Lower lobe of right lung (tissue), 2 donors: Measurements from ENCODE around the gene MN1. TPM values are rescaled to one million over a fixed set of nuclear protein-coding genes. Genes with fewer than 3 reads are reported as not detected.
A peak's percentile ranks its signal among the peaks of the same experiment; 100 is the strongest.

Experiments used
- ATAC-seq, 2 donors: fragments of 200-7000 bp; cut with Tn5 transposase; one replicate each; pipeline ENCODE4 v1.9.1; 2020 to 2022; ENCODE audit warnings: mild to moderate bottlenecking in 2 of 2, moderate library complexity in 2 of 2
- DNase-seq: peaks from one replicate; pipeline ENCODE4 v3.0.0-alpha.2; 2020
- H3K27ac ChIP-seq: fragments of 200-600 bp; one replicate; pipeline ENCODE4 v1.8.0; 2022
- H3K27me3 ChIP-seq: fragments of 200-600 bp; one replicate; pipeline ENCODE4 v1.8.0; 2022; ENCODE audit warnings: low read depth
- H3K36me3 ChIP-seq: fragments of 200-600 bp; one replicate; pipeline ENCODE4 v1.8.0; 2022; ENCODE audit warnings: mild to moderate bottlenecking
- H3K4me1 ChIP-seq: fragments of 200-600 bp; one replicate; pipeline ENCODE4 v1.8.0; 2022
- H3K4me3 ChIP-seq: fragments of 200-600 bp; one replicate; pipeline ENCODE4 v1.8.0; 2022; ENCODE audit warnings: mild to moderate bottlenecking
- H3K9me3 ChIP-seq: fragments of 200-600 bp; one replicate; pipeline ENCODE4 v1.8.0; 2022
- intact Hi-C: fragments of 100-400 bp; cut with DNase I; formaldehyde crosslinking; loops from one replicate; pipeline ENCODE4 v1.11.0; 2022
- total RNA-seq: library from RNA; stranded (reverse); fragmentation: NEBNext Ultra II Directional; extraction: Animal tissue kit (Norgen Biotek cat#: 25700); gene quantifications from one replicate; pipeline ENCODE4 v1.2.1, GENCODE V29; 2021
- TF ChIP-seq, protein P1 (sequence below): fragments of 200-600 bp; IDR thresholded peaks from one replicate; pipeline ENCODE4 v1.8.0; 2022; ENCODE audit warnings: antibody characterized with exemption, mild to moderate bottlenecking
- donor health status: DM: no; HTN: yes; CAD: no; lungs with severe emphysema.

The MN1 gene
- total RNA-seq, 1 donor from 2014 or later, result 6.5 TPM

GRCh38 chr22:27754247-27754887 lies 47.2 kb downstream of the MN1 start:
- Histone ChIP-seq H3K27me3 (no peaks in the 10 kb centered on the region), H3K4me1 (peaks cover 3% of the 10 kb centered on the region), H3K4me3 (no peak overlapping the region), H3K36me3 (no peaks in the 10 kb centered on the region), H3K9me3 (no peaks in the 10 kb centered on the region), H3K27ac (no peak overlapping the region)
- ATAC-seq, result no peak
- DNase-seq, result peak; percentile 46
- intact Hi-C loops, result no loop called here
- TF ChIP-seq, protein P1, sequence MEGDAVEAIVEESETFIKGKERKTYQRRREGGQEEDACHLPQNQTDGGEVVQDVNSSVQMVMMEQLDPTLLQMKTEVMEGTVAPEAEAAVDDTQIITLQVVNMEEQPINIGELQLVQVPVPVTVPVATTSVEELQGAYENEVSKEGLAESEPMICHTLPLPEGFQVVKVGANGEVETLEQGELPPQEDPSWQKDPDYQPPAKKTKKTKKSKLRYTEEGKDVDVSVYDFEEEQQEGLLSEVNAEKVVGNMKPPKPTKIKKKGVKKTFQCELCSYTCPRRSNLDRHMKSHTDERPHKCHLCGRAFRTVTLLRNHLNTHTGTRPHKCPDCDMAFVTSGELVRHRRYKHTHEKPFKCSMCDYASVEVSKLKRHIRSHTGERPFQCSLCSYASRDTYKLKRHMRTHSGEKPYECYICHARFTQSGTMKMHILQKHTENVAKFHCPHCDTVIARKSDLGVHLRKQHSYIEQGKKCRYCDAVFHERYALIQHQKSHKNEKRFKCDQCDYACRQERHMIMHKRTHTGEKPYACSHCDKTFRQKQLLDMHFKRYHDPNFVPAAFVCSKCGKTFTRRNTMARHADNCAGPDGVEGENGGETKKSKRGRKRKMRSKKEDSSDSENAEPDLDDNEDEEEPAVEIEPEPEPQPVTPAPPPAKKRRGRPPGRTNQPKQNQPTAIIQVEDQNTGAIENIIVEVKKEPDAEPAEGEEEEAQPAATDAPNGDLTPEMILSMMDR, result no peak

DNA sequence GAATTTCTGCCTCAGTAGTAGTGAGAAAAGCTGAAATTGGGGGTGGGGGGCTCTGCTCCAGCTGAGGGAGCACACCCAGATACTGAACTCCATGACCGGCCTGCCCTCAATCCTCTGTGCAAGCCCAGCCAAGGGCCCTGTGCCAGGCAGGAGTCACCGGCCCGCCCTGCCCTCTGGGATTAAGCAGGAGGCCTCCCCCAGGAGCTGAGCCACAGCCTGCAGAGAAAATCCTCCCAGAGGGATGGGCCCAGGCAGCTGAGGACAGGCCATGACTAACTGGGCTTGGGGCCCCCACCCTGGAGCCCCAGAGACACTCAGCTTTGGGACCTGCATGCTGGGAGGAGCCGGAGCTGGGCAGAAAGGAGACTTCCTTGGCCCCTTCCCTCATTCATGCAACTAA lies 48.8 kb downstream of the MN1 start:
- Histone ChIP-seq H3K27me3 (no peaks in the 10 kb centered on the region), H3K4me1 (peaks cover 9% of the 10 kb centered on the region), H3K9me3 (no peaks in the 10 kb centered on the region), H3K27ac (no peak overlapping the region), H3K36me3 (no peaks in the 10 kb centered on the region), H3K4me3 (no peak overlapping the region)
- intact Hi-C loops, result no loop called here
- no peak for ATAC-seq
- peak; percentile 34 for DNase-seq
- TF ChIP-seq, protein P1, result no peak

GRCh38 chr22:27752141-27752540 lies 49.4 kb downstream of the MN1 start:
- H3K27me3 ChIP-seq, result peaks cover 5% of the 10 kb centered on the region
- TF ChIP-seq, protein P1, result no peak
- peak; percentile 4 for DNase-seq

GRCh38 chr22:27751277-27752070 lies 50.1 kb downstream of the MN1 start:
- DNase-seq, result peak; percentile 3

More at GRCh38 chr22:27752141-27752540, 49.4 kb downstream of the MN1 start:
- no peaks in the 10 kb centered on the region for H3K36me3 ChIP-seq
- no peaks in the 10 kb centered on the region for H3K9me3 ChIP-seq
- H3K27ac ChIP-seq, result no peak overlapping the region
- peaks cover 9% of the 10 kb centered on the region for H3K4me1 ChIP-seq
- ATAC-seq, result no peak
- no peak overlapping the region for H3K4me3 ChIP-seq
- intact Hi-C loops, result no loop called here

DNA sequence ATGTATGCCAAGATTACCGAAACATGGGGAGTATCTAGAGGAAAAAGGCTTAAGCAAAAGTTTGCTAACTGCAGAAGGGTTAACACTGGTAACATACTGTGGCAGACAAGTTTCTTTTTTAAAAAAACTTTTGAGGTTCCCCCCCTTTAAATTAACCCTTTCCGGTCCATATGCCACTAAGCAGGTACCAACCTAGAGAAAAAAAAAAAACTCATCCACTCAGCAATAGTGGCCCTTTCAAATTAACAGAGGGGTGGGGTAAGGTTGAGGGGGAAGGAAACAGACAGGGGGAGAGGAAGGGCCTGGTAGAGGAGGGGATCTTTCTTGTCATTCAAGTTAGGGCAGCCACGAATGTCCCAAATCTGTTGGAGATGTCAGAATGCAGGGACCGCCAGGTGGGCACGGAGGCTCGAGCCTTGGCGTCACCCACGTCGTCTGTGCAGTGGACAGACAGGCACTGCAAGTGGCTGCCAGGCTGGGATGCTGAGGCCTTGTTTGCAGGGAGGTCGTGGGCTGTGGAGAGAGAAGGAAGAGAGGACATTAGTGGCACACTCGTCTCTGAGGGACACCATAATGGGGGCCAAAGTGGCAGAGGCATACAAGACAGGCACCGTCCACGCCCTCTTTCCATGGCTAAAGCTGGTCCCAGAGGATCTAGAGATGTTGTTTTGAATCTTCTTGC lies 50.8 kb downstream of the MN1 start:
- DNase-seq (peak; percentile 46), ATAC-seq (no peak)
- Histone ChIP-seq H3K9me3 (no peaks in the 10 kb centered on the region), H3K4me3 (no peak overlapping the region), H3K36me3 (no peaks in the 10 kb centered on the region), H3K27me3 (peaks cover 8% of the 10 kb centered on the region), H3K27ac (no peak overlapping the region), H3K4me1 (peaks cover 9% of the 10 kb centered on the region)
- intact Hi-C loops, result no loop called here
- TF ChIP-seq, protein P1, result no peak

More at GRCh38 chr22:27751277-27752070, 50.1 kb downstream of the MN1 start:
- Histone ChIP-seq H3K27me3 (peaks cover 5% of the 10 kb centered on the region), H3K27ac (no peak overlapping the region), H3K4me1 (peaks cover 9% of the 10 kb centered on the region), H3K9me3 (no peaks in the 10 kb centered on the region), H3K4me3 (no peak overlapping the region), H3K36me3 (no peaks in the 10 kb centered on the region)
- intact Hi-C loops, result no loop called here
- TF ChIP-seq, protein P1, result no peak
- ATAC-seq, result no peak
